Stimulated activated CD8-positive, alpha-beta memory T cell treated with anti-CD3 and anti-CD28 coated beads, Interleukin-15, amount 100 ng/mL, for 1 hour (primary cell): ENCODE measurements around the gene GBX2.

Source experiments
- DNase-seq: peaks from one replicate; pipeline ENCODE4 v3.0.0-alpha.2; 2020; ENCODE audit warnings: low read depth

Gene GBX2

DNA sequence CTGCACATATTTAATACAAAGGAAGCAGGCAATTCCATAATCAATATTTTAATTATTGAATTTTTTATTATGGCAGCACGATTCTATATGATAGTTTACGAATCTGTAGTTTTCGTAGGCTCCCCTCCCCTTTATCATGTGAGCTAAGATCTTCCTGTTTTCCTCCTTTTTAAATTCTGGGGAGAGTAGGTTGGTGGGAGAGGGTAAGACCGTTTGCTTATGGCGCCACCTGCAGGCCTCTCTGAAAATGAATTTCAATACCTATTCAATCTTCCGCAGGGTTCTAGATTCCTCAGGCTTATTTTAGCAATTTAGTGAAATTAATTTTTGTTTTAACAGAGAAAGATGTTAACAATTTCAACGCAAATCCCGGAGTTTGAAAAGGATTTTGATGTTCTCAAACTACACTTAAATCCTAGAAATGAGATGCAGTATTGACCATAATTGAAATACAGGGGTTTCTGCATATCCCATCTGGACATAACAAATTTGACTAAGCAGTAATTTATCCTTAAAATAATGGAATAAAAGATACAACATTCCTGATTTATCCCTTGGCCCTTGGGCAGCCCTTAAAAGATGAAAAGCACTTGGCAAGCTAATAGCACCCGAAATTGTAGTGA is 12.8 kb upstream of the GBX2 start:
- no peak for DNase-seq

DNA sequence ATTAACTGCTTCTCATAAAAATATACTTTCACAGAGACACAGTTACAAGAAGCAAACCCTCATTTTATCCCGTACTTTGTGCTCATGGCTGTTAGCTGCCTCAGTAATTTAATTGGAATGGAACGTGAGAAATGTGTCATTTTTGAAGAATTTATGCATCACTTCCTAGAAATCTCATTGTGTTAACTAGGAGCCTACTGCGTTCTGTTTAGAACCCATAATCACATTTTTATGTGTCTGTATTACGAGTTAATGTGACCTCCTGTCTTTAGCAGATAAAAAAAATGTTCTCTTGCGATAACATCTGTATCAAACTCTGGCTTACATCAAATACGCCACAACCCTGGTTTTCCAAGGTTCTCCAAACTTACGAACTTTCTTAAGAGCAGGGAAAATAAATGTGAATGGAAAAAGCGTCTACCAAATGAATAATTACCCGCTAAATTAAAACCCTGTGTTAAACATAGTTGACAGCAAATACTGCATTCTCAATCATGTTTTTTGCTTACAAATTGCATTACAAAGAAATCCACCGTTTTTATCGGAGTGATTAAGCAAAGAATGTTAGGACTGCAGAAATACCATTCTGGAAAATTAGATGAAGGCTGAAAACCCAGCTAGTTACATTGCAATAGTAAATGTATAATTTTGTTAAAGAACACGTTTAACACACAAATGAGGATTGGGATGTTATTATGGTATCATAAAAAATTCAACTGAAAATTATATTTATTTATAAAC is 12.1 kb upstream of the GBX2 start:
- no peak for DNase-seq

DNA sequence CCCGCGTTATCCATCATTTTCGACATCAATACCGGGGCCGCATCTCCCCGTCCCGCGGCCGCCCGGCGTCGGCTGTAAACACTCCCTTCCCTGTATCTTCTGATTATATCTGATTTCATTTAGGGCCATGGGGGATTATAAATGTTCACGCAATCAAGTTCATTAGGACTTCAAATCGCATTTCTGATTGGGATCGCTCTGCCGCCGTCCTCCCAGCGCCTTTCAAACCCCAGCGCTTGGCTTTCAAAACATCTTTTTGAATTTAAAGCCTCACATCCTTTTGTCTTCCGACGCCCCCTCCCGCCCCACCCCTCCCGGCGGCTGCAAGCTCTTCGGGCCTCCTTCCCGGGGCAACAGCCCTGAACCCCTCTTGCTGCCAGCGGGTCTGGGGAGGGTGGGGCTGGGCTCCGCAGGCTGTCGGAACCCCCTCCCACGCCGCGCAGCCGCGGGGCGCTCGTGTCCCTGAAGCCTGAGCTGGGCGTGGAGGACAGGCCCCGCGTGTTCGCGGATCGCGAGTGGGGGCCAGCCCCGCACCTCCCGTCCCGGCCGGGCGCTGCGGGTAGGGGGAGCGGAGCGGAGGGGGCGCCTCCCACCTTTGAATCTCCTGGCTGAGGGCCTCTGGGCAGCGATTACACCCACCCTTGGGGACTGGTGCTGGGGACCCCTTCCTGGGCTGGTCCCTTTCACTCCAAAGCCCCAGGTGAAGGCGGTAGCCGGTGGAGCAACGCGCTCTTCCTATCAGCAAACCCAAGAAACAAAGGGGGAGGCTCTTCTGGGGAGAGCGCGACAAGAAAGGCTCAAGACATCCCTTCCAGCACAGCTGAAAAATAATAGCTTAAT is 11.3 kb upstream of the GBX2 start:
- no peak for DNase-seq

DNA sequence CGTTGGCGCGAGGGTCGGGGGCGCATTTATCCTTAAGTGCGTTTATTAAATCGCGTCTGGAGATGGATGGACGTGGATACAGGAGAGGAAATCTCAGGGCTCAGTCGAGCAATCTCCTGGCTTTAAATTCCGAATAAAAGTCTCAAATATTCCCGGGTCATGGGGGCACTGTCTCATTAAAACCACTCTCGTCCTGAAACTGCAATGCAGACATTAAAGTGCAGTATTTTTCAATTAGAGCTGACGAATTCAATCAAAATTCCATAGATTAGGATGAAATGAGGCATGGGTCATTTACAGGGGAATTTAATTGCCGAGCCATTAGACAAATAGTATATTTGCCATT is 10.7 kb upstream of the GBX2 start:
- DNase-seq = no peak

DNA sequence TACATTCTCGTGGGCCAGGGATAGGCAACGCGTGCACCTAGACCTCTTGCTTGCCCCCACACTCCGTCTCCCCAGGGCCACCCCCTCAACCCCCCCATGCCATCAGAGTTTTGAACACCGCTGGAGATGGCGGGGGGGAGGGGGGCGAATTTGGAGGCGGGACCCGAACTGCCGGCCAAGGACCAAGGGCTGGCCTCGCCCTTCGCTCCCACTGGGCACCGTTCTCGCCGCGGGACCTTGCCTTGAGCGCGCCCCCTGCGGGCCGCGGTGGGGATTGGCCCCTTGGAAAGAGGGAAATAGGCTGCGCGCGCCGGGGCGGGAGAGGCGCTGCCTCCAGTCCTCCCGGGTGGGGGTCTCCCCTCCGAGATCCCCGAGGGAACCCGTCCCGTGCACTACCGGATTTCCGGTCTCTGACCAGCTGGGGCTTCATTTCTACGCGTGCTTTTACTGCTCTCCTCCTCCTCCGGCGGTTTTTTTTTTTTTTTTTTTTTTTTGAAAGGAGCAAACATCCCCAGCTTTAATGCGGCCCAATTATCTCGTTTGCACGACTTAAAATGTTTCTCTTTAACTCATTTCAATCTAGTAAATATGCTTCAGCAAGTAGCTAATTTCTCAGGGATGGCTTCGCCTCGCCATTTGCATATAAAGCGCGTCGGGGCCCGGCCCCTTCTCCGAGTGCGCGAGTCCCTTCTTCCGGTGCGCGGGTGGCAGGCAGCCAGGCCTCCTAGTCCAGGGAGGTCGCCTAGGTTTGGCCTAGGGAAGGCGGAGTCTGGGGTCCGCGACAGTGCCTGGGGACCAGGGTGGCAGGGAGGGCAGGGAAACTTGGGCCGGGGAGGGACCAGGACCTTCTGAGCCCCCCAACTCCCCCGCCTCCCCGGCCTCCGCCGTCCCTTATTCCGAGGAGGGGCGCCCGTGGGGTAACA is 10.0 kb upstream of the GBX2 start:
- DNase-seq = no peak

DNA sequence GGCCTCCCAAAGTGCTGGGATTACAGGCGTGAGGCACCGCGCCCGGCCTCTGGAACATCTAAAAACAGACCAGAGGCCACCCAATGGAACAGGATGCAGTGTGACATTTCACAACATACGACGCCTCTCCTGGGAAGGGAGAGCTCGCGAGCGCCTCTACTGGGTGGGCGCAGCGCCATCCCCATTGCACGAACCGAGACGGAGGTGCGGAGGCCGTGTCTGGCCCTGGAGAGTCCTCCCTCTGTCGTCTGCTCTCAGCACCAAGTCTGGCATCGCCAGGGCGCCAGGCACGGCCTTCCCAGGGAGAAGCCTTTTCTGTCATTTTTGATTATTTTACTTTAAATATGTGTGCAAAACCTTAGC is 9.4 kb upstream of the GBX2 start:
- no peak for DNase-seq

DNA sequence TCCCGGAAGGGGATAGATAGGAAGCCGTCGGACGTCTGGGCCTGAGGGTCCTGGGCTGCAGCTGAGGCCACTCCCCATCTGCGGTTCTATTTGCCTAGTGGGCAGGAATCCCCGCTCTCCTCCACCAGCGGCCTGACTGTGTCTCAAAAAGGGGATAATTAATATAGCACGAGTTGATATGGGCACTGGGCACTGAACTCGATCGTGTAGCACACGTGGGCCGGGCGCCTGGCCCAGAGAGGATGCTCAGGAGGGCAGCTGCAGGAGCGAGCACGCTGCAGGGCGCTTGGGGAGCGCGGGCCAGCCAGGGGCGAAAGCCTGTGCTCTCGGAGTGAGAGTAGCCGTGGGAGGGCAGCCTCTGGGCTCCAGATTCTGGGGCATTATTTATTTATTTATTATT is 8.8 kb upstream of the GBX2 start:
- DNase-seq = no peak

DNA sequence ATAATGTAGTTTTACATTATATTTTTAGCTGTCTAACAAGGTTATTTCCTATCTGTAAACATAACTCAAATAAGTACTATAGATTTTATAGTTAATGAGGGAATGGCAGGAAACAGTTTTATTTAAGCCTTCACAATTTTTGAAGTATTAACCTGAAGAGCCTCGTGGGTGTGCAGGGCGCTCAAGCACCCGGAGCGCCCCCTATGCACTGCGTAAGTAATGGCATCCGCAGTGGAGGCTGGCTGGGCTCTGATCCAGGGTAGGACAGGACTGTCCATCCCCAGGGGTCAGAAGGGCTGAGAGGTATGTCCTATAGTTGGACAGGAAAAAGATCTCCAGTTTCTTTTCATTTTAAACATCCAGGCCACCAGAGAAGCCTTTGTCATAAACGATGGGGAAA is 8.2 kb upstream of the GBX2 start:
- DNase-seq = no peak

DNA sequence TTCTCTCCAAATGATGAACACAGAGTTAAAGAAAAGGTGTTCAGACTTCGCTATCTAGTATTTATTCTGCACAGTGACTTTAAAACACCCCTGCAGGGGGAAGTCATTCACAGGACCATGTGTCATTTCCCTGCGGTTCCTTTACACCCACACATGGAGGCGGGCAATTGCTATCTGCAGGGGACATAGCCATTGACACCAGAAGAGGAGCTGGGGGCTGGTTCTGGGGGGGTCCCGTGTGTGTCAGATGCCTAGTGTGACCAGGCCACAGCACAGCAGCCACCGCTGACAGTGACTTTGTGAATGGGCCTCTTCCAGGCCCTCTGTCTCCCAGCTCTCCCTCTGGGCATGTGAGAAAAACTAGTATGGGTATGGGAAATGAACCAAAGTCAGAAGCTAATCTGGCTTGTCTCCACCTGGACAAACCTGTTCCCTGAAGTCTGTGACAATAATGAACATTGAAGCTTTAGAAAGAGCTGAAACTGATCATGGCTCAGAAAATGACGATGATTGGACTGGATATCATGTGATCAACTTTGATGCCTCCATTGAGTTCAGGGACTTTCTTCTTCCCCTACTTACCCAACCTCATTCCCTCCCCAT is 7.5 kb upstream of the GBX2 start:
- DNase-seq = no peak

DNA sequence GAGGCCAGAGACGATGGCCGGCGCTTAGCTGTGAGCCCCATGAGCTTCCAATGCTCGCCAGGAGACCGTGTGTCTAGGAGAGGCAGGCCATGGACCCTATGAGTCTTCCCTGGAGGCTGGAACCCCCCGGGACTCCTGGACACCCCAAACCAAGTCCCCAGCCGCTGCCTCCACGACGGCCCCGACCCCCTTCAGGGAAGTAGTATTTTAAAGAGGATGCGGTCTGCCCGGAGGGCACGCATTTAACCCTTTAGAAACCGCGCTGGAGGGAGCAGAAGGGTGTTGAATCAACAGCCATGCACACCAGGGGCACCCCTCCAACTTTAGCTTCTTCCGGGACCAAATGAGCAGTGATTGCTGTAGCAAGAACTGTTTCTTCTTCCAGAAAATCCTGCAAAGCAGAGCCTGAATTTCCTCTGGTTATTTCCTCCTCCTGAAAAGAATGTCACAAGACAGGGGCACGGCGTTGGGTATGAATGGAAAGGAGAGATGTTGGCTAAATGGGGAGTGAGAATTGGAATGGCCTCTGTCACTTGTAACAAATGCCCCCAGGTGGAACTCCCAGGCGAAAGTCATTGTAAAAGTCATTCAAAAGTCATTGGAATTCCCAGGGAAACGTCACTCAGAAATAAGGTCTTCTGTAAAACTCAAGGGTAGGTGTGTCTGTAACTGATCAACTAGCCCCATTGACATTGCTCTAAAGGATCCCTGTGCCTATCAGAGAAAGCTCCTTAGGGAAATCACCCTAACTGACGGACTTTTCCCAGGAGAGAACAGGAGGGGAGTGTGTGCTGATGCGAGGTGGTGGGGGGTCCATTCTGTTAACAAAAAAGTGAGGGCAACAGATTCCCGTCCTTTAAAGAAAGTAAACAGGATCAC is 5.8 kb upstream of the GBX2 start:
- no peak for DNase-seq

DNA sequence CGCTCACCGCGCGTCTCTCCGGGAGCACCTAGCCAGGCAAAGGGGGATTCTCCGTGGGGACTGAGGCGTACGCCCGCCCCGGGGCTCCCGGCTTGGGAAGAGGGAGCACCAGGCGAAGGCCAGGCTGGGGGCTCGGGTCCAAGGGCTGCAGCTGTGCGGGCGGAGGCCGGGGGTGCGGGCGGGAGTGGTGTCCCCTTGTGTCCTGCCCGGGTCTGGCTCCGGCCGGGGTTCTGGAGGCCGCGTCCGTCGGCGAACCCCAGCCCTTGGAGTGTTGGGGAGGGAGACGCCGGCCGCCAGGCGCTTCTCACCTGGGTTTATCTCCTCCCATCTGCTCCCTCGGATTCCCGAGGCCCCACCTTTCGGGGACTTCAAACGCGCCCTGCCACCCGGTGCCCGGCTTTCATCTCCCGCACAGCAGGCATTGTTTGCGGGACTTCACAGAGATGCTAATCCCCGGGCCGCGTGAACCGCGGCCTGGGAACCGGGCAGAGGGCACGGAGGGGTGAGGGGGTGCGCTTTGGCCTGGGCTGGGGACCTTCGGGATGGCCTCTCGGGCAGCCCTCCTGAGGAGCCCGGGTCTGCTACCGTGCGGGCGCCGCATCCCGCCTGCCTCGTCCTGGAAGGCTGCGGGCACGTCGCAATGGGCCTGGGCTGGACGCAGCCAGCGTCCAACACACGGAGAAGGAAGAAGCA is 5.0 kb upstream of the GBX2 start:
- no peak for DNase-seq

DNA sequence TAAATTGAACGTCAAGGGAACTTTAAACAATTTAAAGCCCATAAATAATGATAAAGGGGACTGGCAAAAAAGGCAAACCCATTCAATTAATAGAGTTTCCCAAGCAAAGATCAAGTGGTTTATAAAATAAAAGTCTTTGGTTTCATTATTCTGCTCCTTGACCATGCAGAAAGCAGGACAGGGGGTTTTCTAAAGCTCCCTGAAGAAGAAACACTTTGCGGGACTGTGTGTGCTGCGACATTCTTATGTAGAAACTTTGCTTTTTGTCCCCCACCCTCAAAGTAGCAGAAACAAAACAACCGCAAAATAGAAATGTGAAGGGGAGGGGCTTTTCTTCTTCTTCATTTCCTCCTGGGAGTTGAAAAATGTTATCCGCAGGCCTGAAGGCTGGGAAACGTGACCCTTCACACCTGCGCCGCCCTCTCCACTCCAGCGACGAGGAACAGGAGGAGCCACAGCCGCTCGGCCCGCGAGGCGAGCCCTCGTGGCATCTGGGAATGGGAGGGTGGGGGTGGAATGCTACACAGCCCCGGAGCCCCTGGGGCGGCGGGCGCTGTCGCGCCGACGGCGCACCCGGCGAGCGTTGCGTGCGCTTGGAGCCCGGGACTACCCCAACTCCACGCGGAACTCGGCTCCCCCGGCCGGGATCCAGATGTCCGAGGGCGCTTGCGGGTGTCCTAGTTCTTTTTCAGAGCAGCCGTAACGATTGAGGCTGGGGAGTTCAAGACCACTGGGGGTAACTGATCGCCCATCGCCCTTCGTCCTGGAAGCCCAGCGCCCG is 4.3 kb upstream of the GBX2 start:
- DNase-seq = no peak

DNA sequence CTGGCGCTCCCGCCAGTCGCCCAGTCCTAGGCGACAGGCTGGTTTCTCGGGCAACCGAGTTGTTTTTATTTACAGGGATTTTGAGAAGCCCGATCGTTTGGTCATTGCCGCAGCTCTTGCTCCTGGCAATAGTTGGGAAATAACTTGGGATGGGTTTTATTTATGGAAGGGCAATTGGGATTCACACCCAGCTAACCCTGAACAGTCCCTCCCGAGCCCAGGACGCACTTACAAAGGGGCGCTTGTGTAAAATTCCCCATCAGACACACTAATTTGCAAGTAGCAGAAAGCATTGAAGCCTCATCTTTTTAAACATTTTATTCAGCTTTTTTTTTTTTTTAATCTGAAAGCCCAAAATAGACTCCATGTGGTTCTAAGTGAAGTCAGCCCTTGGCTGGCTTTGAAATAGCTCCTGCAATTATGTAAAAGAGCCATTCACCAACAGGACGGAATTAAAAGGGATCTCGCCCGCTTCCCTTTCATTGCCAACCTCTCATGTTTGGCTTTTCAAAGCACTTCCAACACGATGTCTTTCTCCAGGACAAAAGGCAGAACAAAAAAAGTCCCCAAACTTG is 3.6 kb upstream of the GBX2 start:
- DNase-seq = no peak

DNA sequence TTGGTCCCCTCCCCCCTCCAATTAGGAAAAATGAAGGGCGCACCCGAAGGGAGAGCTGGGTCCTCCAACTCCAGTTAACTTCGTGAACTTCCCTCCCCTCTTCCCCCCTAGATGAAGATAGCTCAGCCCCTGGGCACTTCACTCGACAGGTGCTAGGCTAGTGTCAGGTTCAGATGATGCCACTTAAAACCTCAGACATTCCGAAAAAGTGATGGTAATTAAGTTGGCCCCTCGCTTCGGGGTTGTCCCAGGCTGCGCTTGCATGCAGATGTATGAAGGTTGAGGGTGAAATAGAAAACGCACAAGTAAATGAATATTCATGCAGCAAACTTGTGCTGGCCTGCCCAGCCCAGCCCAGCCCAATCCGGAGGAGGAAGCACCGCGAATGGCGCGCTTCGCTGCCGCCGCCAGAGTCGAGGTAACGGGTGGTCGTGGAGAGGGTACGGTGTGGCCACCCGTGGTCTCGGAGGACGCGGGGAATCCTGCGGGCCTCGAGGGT is 3.0 kb upstream of the GBX2 start:
- DNase-seq = no peak

DNA sequence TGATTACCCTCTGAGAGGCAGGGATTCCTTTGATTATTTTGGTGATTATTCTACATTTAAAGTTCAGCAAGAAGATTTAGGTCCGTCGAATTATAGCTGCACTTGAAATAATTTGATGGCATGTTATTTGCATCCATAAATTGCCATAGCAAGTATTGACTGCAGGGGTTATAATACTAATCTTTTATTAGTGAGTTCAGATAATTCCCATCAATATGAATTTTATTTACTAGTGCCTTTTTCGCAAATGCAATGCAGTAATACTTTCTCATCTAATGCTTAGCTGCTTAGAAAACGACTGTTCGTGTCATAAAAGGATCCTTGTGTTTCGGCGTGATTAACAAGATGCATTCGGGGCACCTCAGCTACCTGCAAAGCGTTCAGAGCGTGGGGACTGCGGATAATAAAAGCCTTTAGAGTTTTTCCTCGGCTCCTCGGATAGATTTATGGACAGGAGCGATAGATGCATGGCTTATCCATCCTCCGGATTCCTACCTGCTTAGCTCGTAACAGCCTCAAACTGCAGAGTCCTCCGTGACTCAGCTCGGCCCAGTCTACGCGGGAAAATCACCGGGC is 2.5 kb upstream of the GBX2 start:
- DNase-seq = no peak

DNA sequence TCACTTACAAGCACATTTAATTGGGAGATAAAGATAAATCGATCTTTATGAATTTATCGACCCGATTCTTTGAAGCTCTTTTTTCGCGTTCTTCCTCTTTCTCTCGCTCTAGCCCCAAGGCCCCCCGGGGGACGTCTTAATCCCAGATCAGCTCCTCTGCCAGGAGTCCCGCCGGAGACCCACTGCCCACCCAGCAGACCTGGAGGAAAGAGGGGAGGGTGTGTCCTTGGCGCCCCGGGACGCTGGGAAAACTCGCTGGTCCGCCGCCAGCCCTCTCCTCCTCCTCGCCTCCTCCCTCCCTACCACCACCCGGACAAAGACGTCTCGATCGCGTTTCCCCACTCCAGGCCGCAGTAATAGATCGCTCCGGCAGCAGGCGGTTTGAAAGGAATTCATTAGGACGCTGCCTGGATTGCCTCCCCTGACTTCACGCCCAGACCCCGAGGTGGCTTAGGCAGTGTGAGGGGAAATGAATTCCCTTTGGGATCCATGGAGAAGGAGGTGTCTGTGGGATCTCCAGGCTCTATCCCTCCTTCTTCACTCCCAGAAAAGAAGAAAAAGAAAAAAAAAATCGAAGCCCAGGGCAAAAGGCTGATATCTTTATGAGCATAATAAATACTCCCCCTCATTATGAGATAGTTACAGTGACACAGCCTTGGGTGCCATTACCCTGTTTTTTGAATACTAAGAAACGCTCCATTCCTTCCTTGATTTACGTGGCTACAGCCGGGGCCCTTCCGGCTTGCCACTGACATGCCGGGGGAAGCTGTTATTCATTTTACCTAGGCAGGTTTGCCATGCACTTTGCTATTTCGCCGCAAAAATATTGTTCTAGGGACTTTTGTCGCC is 1.8 kb upstream of the GBX2 start:
- no peak for DNase-seq

DNA sequence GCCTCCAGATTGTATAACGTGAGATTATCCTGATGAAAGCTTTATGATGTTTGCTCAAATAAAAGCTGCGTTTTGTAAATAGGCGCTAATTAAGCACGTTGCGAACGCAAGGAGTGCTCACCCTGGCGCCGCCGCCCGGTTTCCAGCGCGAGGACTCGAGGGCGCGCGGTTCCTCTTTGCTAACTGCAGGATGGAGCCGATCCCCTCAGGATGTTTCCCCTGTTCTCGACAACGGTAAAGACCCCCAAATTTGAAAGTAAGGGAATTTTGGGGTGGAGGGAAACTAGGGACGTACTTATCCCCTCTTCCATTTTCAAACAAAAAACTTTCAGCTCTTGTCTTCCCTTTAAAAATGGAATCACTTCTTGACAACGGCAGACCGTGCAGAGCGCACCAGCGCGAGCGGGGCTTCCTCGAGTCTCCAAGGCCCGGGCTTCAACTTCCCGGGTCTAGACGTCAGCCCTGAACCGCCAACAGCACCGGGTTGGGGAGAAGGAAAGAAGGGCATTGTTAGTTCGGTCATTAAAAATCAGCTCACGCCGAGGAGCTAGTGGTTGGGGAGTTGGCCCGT is 1.1 kb upstream of the GBX2 start:
- no peak for DNase-seq
